Measurements from ENCODE around the gene GALNT11. TPM values are rescaled to one million over a fixed set of nuclear protein-coding genes. Genes with fewer than 3 reads are reported as not detected.

GALNT11 gene
- 10 to 100 TPM; 32.7 to 35.3 TPM for total RNA-seq
- polyA plus RNA-seq (2013, experiment 1 of 2) = 34.9 TPM
- polyA plus RNA-seq (2013, experiment 2 of 2) = 33.4 TPM
- long read RNA-seq, experiment 1, transcript GALNT11-205 (12 exons, 2,727 nt) = major isoform, 6 of 22 reads
- long read RNA-seq, experiment 1, partial matches to known transcripts = 6 of 22 reads
- long read RNA-seq, experiment 1, other reads (novel, unspliced or antisense) = 10 of 22 reads
- long read RNA-seq, experiment 2, transcript GALNT11-205 (12 exons, 2,727 nt) = major isoform, 125 of 180 reads
- long read RNA-seq, experiment 2, partial matches to known transcripts = 11 of 180 reads
- long read RNA-seq, experiment 2, other reads (novel, unspliced or antisense) = 44 of 180 reads
- long read RNA-seq, experiment 3, transcript GALNT11-205 (12 exons, 2,727 nt) = major isoform, 168 of 262 reads
- long read RNA-seq, experiment 3, partial matches to known transcripts = 10 of 262 reads
- long read RNA-seq, experiment 3, other reads (novel, unspliced or antisense) = 84 of 262 reads
- long read RNA-seq, experiment 4, partial matches to known transcripts = 5 of 15 reads
- long read RNA-seq, experiment 4, other reads (novel, unspliced or antisense) = 5 of 15 reads

DNA sequence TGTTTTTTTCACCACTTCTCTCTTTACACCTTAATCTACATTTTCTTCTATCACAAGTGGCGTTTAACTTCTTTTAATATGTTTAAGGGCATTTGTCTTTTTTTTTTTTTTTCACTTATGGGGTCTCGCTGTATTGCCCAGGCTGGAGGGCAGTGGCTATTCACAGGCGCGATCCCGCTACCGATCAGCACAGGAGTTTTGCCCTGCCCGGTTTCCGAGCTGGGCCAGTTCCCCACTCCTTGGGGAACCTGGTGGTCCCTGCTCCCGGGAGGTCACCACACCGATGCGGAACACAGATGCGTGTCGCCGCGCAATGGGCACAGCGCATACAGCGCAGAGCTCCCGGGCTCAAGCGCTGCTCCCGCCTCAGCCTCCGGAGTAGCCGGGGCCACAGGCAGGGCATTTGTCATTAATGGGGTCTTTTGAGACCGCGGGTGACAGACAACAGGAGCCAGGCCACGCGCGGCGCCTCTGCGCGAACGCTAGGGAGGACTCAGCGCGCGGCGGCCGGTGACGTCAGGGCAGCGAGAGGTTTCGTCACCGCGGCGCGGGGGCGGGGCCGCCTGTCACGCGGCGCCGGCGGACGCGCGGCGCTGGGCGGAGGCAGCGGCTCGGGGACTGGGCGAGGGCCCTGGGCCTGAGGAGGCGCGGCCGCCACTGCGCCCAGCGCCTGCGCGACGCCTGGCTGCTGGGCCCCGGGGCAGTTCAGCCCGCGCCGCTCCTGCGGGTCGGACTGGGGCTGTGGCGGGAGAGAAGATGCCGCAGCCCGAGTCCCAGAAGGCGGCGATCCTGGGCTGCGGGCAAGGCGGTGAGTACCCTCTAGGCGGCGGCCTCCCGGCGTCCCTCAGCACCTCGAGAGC, at the start of gene GALNT11:
Gene GALNT11, plus strand, starts transcription at position 598 of the 860 bp plus-strand sequence. CDS start 68,554 bp downstream, outside the sequence.
- Mint-ChIP-seq H3K36me3 (ENCODE audit: low read depth) (peaks cover 25% of the 10 kb centered on the region), H3K4me1 (peaks cover 11% of the 10 kb centered on the region), H3K4me3 (peak within 1 kb of the TSS; percentile 73), H3K27ac (peak within 1 kb of the TSS; percentile 87), H3K9me3 (no peaks in the 10 kb centered on the region), H3K27me3 (ENCODE audit: insufficient read depth) (peaks cover 7% of the 10 kb centered on the region)
- Histone ChIP-seq H3K27ac (ENCODE audit: low read depth, low read length) (peak within 1 kb of the TSS; percentile 68), H3K9ac (ENCODE audit: extremely low read depth, low read length, poor library complexity, severe bottlenecking) (peak within 1 kb of the TSS; percentile 70), H3K27me3 (ENCODE audit: control insufficient read depth, insufficient read depth, low read length, poor library complexity, severe bottlenecking) (peaks cover 8% of the 10 kb centered on the region), H3K36me3 (ENCODE audit: control insufficient read depth, insufficient read depth, low read length) (peaks cover 12% of the 10 kb centered on the region), H3K9me3 (ENCODE audit: control insufficient read depth, low read length) (peaks cover 7% of the 10 kb centered on the region), H3K4me3 (ENCODE audit: low read length) (peak within 1 kb of the TSS; percentile 89), H3K4me1 (ENCODE audit: control insufficient read depth, insufficient read depth, low read length) (peaks cover 2% of the 10 kb centered on the region)
- 5 to 13% methylated on average over 21 to 84 of the region's 84 CpGs for WGBS, 2 experiments (ENCODE audit: insufficient coverage in 1 of 2, insufficient read length in 1 of 2)
- peak; percentile 66 for TF ChIP-seq CTCF (conservative IDR thresholded peaks at IDR 0.05)
- DNase-seq = peak; percentile 91

DNA sequence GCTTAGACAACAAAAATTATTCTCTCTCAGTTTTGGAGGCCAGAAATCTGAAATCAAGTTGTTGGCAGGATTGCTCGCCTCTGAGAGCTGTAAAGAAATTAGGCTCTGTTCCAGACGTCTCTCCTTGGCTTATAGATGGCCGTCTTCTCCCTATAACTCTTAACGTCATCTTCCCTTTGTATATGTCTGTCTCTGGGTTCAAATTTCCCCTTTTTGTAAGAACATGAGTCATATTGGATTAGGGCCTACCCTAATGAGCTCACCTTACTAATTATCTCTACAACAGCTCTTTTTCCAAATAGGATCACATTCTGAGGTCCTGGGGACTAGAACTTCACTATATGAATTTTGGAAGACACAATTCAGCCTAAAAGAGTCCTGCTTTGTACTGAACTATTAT, 46.9 kb upstream of the GALNT11 start:
- no peaks in the 10 kb centered on the region for H3K9me3 ChIP-seq (ENCODE audit: control insufficient read depth, low read length)
- 85 to 92% methylated on average over 4 of the region's 4 CpGs for WGBS, 2 experiments (ENCODE audit: insufficient coverage in 1 of 2, insufficient read length in 1 of 2)
- no peaks in the 10 kb centered on the region for H3K4me1 ChIP-seq (ENCODE audit: control insufficient read depth, insufficient read depth, low read length)
- no peak overlapping the region for H3K27ac Mint-ChIP-seq
- no peaks in the 10 kb centered on the region for H3K4me1 Mint-ChIP-seq
- H3K27ac ChIP-seq (ENCODE audit: low read depth, low read length) = no peak overlapping the region
- no peak overlapping the region for H3K4me3 ChIP-seq (ENCODE audit: low read length)
- no peaks in the 10 kb centered on the region for H3K36me3 Mint-ChIP-seq (ENCODE audit: low read depth)
- DNase-seq = no peak
- TF ChIP-seq CTCF (conservative IDR thresholded peaks at IDR 0.05) = no peak
- no peak overlapping the region for H3K9ac ChIP-seq (ENCODE audit: extremely low read depth, low read length, poor library complexity, severe bottlenecking)
- H3K36me3 ChIP-seq (ENCODE audit: control insufficient read depth, insufficient read depth, low read length) = no peaks in the 10 kb centered on the region
- no peaks in the 10 kb centered on the region for H3K27me3 ChIP-seq (ENCODE audit: control insufficient read depth, insufficient read depth, low read length, poor library complexity, severe bottlenecking)
- H3K4me3 Mint-ChIP-seq = no peak overlapping the region
- peaks cover 6% of the 10 kb centered on the region for H3K9me3 Mint-ChIP-seq
- no peaks in the 10 kb centered on the region for H3K27me3 Mint-ChIP-seq (ENCODE audit: insufficient read depth)

DNA sequence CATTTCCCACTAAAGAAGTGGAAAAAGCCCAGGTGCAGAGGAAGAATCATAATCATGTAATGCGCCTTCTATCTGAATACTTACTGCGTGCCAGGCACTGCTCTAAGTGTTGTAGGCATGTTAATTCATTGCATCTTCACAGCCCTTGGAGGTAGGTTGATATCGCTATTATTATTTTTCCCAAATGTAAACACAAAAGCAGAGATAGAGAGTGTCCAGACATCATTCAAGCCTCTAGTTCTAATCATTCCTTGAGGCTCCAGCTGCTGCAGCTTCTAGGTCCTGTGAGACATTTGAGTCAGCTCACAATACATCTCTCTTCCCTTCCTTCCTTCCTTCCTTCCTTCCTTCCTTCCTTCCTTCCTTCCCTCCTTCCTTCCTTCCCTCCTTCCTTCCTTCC, 44.3 kb upstream of the GALNT11 start:
- no peak overlapping the region for H3K4me3 ChIP-seq (ENCODE audit: low read length)
- Mint-ChIP-seq H3K4me3 (no peak overlapping the region), H3K4me1 (no peaks in the 10 kb centered on the region), H3K36me3 (ENCODE audit: low read depth) (no peaks in the 10 kb centered on the region), H3K27ac (no peak overlapping the region), H3K27me3 (ENCODE audit: insufficient read depth) (no peaks in the 10 kb centered on the region), H3K9me3 (no peaks in the 10 kb centered on the region)
- no peaks in the 10 kb centered on the region for H3K4me1 ChIP-seq (ENCODE audit: control insufficient read depth, insufficient read depth, low read length)
- no peaks in the 10 kb centered on the region for H3K9me3 ChIP-seq (ENCODE audit: control insufficient read depth, low read length)
- no peak overlapping the region for H3K27ac ChIP-seq (ENCODE audit: low read depth, low read length)
- no peak overlapping the region for H3K9ac ChIP-seq (ENCODE audit: extremely low read depth, low read length, poor library complexity, severe bottlenecking)
- WGBS, 2 experiments (ENCODE audit: insufficient coverage in 1 of 2, insufficient read length in 1 of 2) = 80 to 93% methylated on average over 1 to 3 of the region's 3 CpGs
- H3K36me3 ChIP-seq (ENCODE audit: control insufficient read depth, insufficient read depth, low read length) = no peaks in the 10 kb centered on the region
- no peaks in the 10 kb centered on the region for H3K27me3 ChIP-seq (ENCODE audit: control insufficient read depth, insufficient read depth, low read length, poor library complexity, severe bottlenecking)
- DNase-seq = no peak
- TF ChIP-seq CTCF (conservative IDR thresholded peaks at IDR 0.05) = no peak
